Activated CD8-positive, alpha-beta memory T cell treated with anti-CD3 and anti-CD28 coated beads, Interleukin-2, amount 10 ng/mL, durations not matched to agents 7 days and 5 days (primary cell): Measurements from ENCODE around the gene TMEM179. TPM values are rescaled to one million over a fixed set of nuclear protein-coding genes. Genes with fewer than 3 reads are reported as not detected.
A peak's percentile ranks its signal among the peaks of the same experiment; 100 is the strongest.

ENCODE experiments used
- ATAC-seq: fragments of 150-1000 bp; cut with Tn5 transposase; one replicate; pipeline ENCODE4 v1.10.0; 2021; ENCODE audit warnings: moderate library complexity
- CTCF ChIA-PET: fragments of 350-600 bp; sonication (Branson Sonifier 250); formaldehyde crosslinking; loops from one replicate; lab custom pipeline; 2021; ENCODE audit warnings: antibody characterized with exemption; lab: Charles Lee
- DNase-seq: peaks from one replicate; pipeline ENCODE4 v3.0.0-alpha.2; 2020
- H3K27ac Mint-ChIP-seq: one replicate; pipeline ENCODE4 v1.8.0; 2021; ENCODE audit warnings: mild to moderate bottlenecking, mixed read lengths
- H3K27me3 Mint-ChIP-seq: one replicate; pipeline ENCODE4 v1.8.0; 2021; ENCODE audit warnings: mixed read lengths
- H3K36me3 Mint-ChIP-seq: one replicate; pipeline ENCODE4 v1.8.0; 2021; ENCODE audit warnings: mild to moderate bottlenecking, mixed read lengths
- H3K4me1 Mint-ChIP-seq: one replicate; pipeline ENCODE4 v1.8.0; 2021; ENCODE audit warnings: mixed read lengths
- H3K4me3 Mint-ChIP-seq: one replicate; pipeline ENCODE4 v1.8.0; 2021; ENCODE audit warnings: mild to moderate bottlenecking, moderate library complexity, mixed read lengths
- H3K9me3 Mint-ChIP-seq: one replicate; pipeline ENCODE4 v1.8.0; 2022; ENCODE audit warnings: low read depth, mixed read lengths
- total RNA-seq, 2 experiments: library from RNA; stranded (reverse); gene quantifications; one replicate each; pipeline ENCODE4 v1.2.3, GENCODE V29; 2021

TMEM179 gene
- total RNA-seq, 2 experiments from 2014 or later = not detected

GRCh38 chr14:104572668-104573067 lies 31.9 kb downstream of the TMEM179 start:
- ATAC-seq (no peak), DNase-seq (no peak)
- Mint-ChIP-seq H3K27me3 (no peaks in the 10 kb centered on the region), H3K4me3 (no peak overlapping the region), H3K36me3 (no peaks in the 10 kb centered on the region), H3K9me3 (no peaks in the 10 kb centered on the region), H3K4me1 (no peaks in the 10 kb centered on the region), H3K27ac (no peak overlapping the region)
- CTCF ChIA-PET = no interaction called here

- DNase-seq (no peak), ATAC-seq (no peak)
- CTCF ChIA-PET = no interaction called here
- H3K27me3 Mint-ChIP-seq = no peaks in the 10 kb centered on the region
- H3K27ac Mint-ChIP-seq = no peak overlapping the region
- no peaks in the 10 kb centered on the region for H3K4me1 Mint-ChIP-seq
- no peak overlapping the region for H3K4me3 Mint-ChIP-seq
- no peaks in the 10 kb centered on the region for H3K9me3 Mint-ChIP-seq
- no peaks in the 10 kb centered on the region for H3K36me3 Mint-ChIP-seq
These were observed 32.4 kb downstream of the TMEM179 start for GRCh38 chr14:104572024-104572626.

- DNase-seq (no peak), ATAC-seq (no peak)
- Mint-ChIP-seq H3K4me3 (no peak overlapping the region), H3K27me3 (no peaks in the 10 kb centered on the region), H3K36me3 (no peaks in the 10 kb centered on the region), H3K27ac (no peak overlapping the region), H3K4me1 (no peaks in the 10 kb centered on the region), H3K9me3 (no peaks in the 10 kb centered on the region)
- CTCF ChIA-PET = no interaction called here
These were observed 33.3 kb downstream of the TMEM179 start for GRCh38 chr14:104571246-104571645.

- DNase-seq = no peak
- no peaks in the 10 kb centered on the region for H3K4me1 Mint-ChIP-seq
- ATAC-seq = no peak
- H3K36me3 Mint-ChIP-seq = no peaks in the 10 kb centered on the region
- CTCF ChIA-PET = no interaction called here
- H3K27ac Mint-ChIP-seq = no peak overlapping the region
- no peak overlapping the region for H3K4me3 Mint-ChIP-seq
- H3K27me3 Mint-ChIP-seq = peaks cover 5% of the 10 kb centered on the region
- H3K9me3 Mint-ChIP-seq = no peaks in the 10 kb centered on the region
These were observed 35.1 kb downstream of the TMEM179 start for GRCh38 chr14:104569435-104569834.

GRCh38 chr14:104568620-104569019 lies 36.0 kb downstream of the TMEM179 start:
- Mint-ChIP-seq H3K36me3 (no peaks in the 10 kb centered on the region), H3K4me3 (no peak overlapping the region), H3K9me3 (no peaks in the 10 kb centered on the region), H3K27ac (no peak overlapping the region), H3K27me3 (peaks cover 5% of the 10 kb centered on the region), H3K4me1 (no peaks in the 10 kb centered on the region)
- CTCF ChIA-PET = no interaction called here
- ATAC-seq = no peak
- no peak for DNase-seq

- Mint-ChIP-seq H3K27me3 (peaks cover 5% of the 10 kb centered on the region), H3K4me3 (no peak overlapping the region), H3K36me3 (no peaks in the 10 kb centered on the region), H3K27ac (no peak overlapping the region), H3K9me3 (no peaks in the 10 kb centered on the region), H3K4me1 (no peaks in the 10 kb centered on the region)
- ATAC-seq = no peak
- CTCF ChIA-PET = no interaction called here
- DNase-seq = no peak
These were observed 36.7 kb downstream of the TMEM179 start for GRCh38 chr14:104567957-104568225.

GRCh38 chr14:104567141-104567956 lies 37.2 kb downstream of the TMEM179 start:
- H3K4me3 Mint-ChIP-seq = no peak overlapping the region
- H3K4me1 Mint-ChIP-seq = no peaks in the 10 kb centered on the region
- no peaks in the 10 kb centered on the region for H3K36me3 Mint-ChIP-seq
- no peak overlapping the region for H3K27ac Mint-ChIP-seq
- H3K27me3 Mint-ChIP-seq = peaks cover 5% of the 10 kb centered on the region
- DNase-seq (no peak), ATAC-seq (no peak)
- CTCF ChIA-PET = no interaction called here
- H3K9me3 Mint-ChIP-seq = no peaks in the 10 kb centered on the region

- Mint-ChIP-seq H3K27ac (no peak overlapping the region), H3K27me3 (peaks cover 5% of the 10 kb centered on the region), H3K36me3 (no peaks in the 10 kb centered on the region), H3K9me3 (no peaks in the 10 kb centered on the region), H3K4me1 (no peaks in the 10 kb centered on the region), H3K4me3 (no peak overlapping the region)
- ATAC-seq (no peak), DNase-seq (no peak)
- CTCF ChIA-PET = interaction anchor here (0.6 to 1.7 kb wide), 9 partner anchors 10 to 487 kb away, joined by 3 to 11 read pairs (median 4); no protein-coding TSS in a partner anchor
These were observed 39.6 kb downstream of the TMEM179 start for GRCh38 chr14:104564744-104565679.

- Mint-ChIP-seq H3K9me3 (no peaks in the 10 kb centered on the region), H3K36me3 (no peaks in the 10 kb centered on the region), H3K4me3 (no peak overlapping the region), H3K4me1 (no peaks in the 10 kb centered on the region), H3K27me3 (peaks cover 5% of the 10 kb centered on the region), H3K27ac (no peak overlapping the region)
- ATAC-seq = peak; percentile 56
- CTCF ChIA-PET = interaction anchor here (0.6 to 1.7 kb wide), 9 partner anchors 9 to 486 kb away, joined by 3 to 11 read pairs (median 4); no protein-coding TSS in a partner anchor
- peak; percentile 70 for DNase-seq
These were observed 40.6 kb downstream of the TMEM179 start for GRCh38 chr14:104563742-104564615.

GRCh38 chr14:104563191-104563741 lies 41.3 kb downstream of the TMEM179 start:
- ATAC-seq = no peak
- Mint-ChIP-seq H3K27ac (no peak overlapping the region), H3K4me3 (no peak overlapping the region), H3K4me1 (no peaks in the 10 kb centered on the region), H3K9me3 (no peaks in the 10 kb centered on the region), H3K36me3 (no peaks in the 10 kb centered on the region), H3K27me3 (peaks cover 5% of the 10 kb centered on the region)
- CTCF ChIA-PET = no interaction called here
- no peak for DNase-seq

GRCh38 chr14:104562606-104563005 lies 42.0 kb downstream of the TMEM179 start:
- ATAC-seq = no peak
- Mint-ChIP-seq H3K4me1 (no peaks in the 10 kb centered on the region), H3K27ac (no peak overlapping the region), H3K36me3 (no peaks in the 10 kb centered on the region), H3K27me3 (peaks cover 5% of the 10 kb centered on the region), H3K9me3 (no peaks in the 10 kb centered on the region), H3K4me3 (no peak overlapping the region)
- no peak for DNase-seq
- CTCF ChIA-PET = no interaction called here

GRCh38 chr14:104561632-104562495 lies 42.7 kb downstream of the TMEM179 start:
- CTCF ChIA-PET = no interaction called here
- peaks cover 5% of the 10 kb centered on the region for H3K27me3 Mint-ChIP-seq

More at GRCh38 chr14:104561632-104562495, 42.7 kb downstream of the TMEM179 start:
- no peak for ATAC-seq
- H3K4me3 Mint-ChIP-seq = no peak overlapping the region
- no peaks in the 10 kb centered on the region for H3K9me3 Mint-ChIP-seq
- no peak overlapping the region for H3K27ac Mint-ChIP-seq
- no peaks in the 10 kb centered on the region for H3K4me1 Mint-ChIP-seq
- H3K36me3 Mint-ChIP-seq = no peaks in the 10 kb centered on the region
- DNase-seq = no peak
